ENCODE results near the gene TJP1. TPM values are rescaled to one million over a fixed set of nuclear protein-coding genes. Genes with fewer than 3 reads are reported as not detected.
"Not testable (repeated sequence)": the region's sequence is repeated elsewhere in the genome, so short reads cannot be mapped to it uniquely, and the experiment has no call there.

Gene TJP1
- total RNA-seq, 1 donor from 2014 or later, result 138 TPM

GRCh38 chr15:29689287-29689986 lies 132.8 kb downstream of the TJP1 start:
- no peak for DNase-seq (ENCODE audit: low spot score)
- intact Hi-C loops (cut with DNase I), result no loop called here

GRCh38 chr15:29688506-29689286 lies 133.6 kb downstream of the TJP1 start:
- DNase-seq (ENCODE audit: low spot score), result no peak
- intact Hi-C loops (cut with DNase I), result no loop called here

DNA sequence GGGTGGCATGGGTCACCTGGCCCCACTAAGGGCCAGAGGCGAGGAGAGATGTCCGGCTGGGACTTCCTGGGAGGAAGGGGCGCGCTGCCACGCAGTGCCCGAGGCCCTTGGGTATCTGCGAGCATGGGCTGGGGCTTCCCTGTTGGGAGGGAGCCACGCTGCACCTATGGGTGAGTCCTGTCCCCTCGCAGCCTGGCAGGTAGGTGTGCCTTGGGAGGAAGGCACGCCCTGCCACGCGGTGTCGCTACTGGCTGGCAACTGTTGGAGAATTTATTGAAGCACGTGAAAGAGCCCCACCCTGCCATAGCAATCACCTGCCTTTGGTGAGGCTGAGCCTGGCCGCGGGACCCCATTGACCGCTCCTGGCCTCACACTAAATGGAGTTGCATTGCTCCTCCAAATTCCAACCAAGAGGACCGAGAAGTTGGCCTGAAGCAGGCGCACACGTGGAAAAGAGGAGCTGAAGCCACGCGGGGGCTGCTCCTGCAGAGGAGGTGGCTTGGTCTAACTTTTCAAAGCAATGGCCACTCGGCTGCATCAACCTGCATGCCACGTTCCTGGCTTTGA lies 134.2 kb downstream of the TJP1 start:
- intact Hi-C loops (cut with DNase I), result no loop called here
- DNase-seq (ENCODE audit: low spot score), result no peak

DNA sequence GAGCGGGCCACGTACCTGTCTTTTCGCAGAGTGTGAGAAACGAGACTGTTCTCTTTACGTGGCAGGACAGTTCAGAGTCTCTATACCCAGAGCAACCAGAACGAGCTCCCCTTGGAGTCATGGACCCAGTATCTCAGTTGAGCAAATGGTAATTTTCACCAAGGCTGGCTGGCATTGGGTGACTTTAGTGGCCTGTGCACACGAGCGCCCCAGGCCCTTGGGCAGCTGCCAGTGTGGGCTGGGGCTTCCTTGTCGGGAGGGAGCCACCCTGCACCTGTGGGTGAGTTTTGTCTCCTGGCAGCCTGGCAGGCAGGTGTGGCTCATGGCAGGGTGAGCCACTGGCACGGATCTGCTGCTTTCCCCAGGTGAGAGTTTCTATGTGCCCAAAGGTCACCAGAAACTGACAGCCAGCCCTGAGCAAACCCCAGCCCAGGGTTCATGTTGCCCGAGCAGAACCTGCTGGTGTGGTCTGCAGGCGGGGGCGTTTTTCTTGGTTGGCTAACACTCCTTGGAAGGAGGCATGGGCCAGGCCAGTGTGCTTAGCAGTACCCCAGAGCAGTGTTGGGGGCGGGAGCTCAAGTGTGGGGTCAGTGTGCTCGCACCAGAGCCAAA lies 135.0 kb downstream of the TJP1 start:
- no peak for DNase-seq (ENCODE audit: low spot score)
- intact Hi-C loops (cut with DNase I), result no loop called here

DNA sequence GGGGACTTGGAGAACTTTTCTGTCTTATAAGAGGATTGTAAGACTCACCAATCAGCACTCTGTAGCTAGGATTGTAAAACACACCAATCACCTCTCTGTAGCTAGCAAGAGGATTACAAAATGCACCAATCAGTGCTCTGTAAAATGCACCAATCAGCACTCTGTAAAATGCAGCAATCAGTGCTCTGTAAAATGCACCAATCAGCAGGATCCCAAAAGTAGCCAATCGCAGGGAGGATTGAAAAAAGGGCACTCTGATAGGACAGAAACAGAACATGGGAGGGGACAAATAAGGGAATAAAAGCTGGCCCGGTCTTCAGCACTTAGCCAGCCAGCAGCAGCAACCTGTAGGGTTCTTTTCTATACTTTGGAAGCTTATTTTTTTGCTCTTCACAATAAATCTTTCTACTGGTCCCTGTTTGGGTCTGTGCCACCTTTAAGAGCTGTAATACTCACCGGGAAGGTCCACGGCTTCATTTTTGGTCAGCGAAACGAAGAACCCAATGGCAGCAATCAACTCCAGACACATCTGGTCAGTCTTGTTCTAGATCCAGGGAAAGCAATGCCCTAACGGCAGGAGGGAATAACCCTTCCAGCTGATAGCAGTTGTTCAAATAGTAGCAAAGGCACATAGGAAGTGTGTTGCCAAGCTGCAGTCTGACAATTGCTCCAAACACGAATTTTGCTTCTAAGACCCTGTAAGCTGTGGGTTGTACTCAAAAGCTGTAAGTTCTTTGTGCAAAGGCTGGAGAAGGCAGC lies 135.6 kb downstream of the TJP1 start:
- intact Hi-C loops (cut with DNase I), result no loop called here
- no peak for DNase-seq (ENCODE audit: low spot score)

DNA sequence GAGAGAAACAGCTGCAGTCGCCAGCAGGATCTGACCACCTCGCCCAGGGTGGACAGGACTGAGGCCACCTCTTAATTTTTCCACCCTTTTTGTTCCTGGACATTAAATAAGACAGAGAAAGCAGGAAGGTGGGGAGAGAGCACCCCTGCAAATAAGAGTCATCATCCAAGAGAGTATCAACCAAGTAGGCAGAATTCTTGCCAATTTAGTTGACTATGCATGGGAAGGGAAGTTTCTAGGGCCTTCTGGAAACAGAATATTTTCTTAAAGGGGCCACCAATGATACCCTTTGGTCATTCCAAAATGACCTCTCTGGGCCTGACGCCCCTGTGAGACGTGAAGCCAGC lies 136.2 kb downstream of the TJP1 start:
- intact Hi-C loops (cut with DNase I), result no loop called here
- DNase-seq (ENCODE audit: low spot score), result no peak

- DNase-seq (ENCODE audit: low spot score), result no peak
- intact Hi-C loops (cut with DNase I), result no loop called here
These were observed 136.9 kb downstream of the TJP1 start for GRCh38 chr15:29685156-29686078.

- intact Hi-C loops (cut with DNase I), result no loop called here
- no peak for DNase-seq (ENCODE audit: low spot score)
These were observed 139.5 kb downstream of the TJP1 start for GRCh38 chr15:29682781-29683180.

DNA sequence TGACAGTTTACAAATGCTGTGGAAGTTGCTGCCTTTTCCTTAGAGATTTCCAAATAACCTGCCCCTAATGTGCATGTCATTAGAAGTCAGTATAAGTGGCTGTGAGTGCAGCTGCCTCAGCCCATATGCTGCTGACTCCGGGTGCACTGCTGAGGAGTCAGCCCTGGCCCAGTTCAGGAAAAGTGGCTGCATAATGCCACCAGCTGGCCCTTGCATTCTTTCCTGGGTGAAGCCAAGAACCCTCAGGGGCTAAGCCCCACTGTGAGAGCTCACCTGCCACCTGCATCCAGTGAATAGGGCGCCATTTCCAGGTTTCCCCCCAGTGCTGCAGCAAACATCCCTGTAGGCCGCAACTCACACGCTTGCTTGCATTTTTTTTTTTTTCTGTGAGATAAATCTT lies 139.9 kb downstream of the TJP1 start:
- no peak for DNase-seq (ENCODE audit: low spot score)
- intact Hi-C loops (cut with DNase I), result no loop called here

DNA sequence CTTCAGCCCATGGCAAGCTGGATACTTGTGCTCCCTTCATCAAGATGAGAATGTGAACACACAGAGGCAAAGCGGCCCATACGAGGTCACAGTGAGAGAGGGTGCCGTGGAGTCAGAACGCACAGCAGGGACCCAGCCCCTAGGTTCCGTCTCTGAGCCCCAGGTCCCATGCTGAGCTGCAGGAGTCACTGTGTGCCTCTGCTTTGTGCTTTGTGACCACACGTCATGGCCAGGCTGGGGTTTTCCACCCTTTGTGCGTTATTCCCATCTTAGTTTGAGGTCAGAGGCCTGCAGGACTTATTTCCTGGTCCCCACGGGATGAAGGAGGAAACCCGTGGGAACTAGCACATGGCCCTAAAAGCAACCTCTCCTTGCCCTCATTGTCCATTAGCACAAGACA lies 140.3 kb downstream of the TJP1 start:
- intact Hi-C loops (cut with DNase I), result no loop called here
- DNase-seq (ENCODE audit: low spot score), result no peak

DNA sequence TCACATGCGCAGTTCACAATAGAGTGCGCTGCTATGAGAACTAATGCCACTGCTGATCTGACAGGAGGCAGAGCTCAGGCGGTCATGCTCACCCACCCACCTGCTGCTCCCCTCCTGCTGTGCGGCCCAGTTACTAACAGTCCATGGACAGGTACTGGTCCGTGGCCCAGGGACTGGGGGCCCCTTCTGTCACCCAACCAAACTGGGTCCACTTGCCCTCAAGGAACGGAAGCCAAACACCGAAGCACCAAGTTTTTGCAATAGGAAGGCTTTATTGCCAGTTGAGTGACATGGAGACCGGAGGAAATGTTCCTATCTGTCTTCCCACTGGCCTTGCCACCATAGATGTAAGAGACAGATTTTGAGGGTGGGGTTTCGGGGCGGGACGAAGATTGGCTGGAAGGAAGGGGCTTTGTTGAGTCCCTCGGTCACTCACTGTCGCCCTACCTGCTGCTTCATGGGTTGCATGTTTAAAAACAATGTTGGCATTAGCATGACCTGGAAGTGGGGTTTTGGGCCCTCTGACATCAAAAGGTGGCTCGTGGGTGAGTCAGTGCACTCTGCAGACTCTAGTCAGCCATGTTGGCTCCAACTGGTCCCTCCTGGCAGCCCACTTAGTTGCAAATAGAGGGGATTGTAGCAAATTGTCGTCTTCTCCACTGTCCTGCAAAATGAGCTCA lies 141.0 kb downstream of the TJP1 start:
- no peak for DNase-seq (ENCODE audit: low spot score)
- intact Hi-C loops (cut with DNase I), result no loop called here

- DNase-seq (ENCODE audit: low spot score), result no peak
- intact Hi-C loops (cut with DNase I), result no loop called here
These were observed 141.7 kb downstream of the TJP1 start for GRCh38 chr15:29680465-29681165.

DNA sequence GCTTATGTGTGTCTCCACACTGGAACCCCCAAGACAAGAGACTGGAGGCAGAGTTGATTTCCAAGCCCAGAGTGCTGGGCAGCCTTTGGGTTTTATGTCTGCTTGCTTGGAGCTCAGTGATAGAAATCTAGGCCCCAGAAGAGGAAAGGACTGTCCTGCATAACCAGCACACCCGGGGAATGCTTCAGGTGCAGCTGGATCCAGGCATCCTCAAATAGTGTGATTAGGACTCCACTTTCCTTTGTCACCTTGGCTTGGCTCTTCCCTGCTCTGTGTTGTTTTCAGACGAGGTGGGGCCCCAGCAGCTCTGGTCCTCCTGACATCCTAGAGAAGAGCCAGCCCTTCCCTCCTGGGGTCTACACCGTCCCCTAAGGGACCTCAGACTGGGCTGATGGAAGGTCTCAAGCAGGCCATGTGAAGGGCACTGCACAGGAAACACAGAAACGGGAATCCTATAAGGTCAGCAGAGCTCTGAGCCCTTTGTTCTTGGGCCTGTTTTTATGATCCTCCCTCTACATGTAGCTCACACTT lies 143.7 kb downstream of the TJP1 start:
- DNase-seq (ENCODE audit: low spot score), result no peak
- intact Hi-C loops (cut with DNase I), result no loop called here

DNA sequence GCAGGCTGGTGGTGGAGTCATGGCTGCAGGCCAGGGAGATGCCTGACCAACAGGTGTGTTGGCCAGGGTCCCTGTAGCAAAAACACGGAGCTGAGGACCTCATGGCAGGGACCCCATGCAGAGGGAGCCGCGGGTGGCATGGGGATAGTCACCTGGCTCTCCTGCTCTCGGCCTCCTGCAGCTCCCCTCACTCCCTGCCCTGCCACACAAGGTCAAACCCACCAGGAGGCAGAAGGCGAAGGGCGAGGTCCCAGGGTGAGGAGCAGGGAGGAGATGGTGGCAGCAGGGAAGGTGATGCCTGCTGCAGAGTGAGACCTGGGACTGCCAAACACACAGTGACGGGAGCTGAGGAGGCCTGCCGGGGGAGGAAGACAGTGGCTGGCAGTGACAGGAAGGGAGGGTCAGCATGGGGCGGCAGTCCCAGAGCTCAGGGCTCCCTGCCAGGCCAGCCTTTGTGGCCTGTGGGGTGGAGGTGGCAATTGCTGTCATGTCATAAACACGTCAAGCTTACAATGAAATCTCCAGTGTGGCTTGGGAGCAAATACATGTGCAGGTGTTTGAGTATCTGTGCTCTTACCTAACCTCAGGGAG lies 144.3 kb downstream of the TJP1 start:
- DNase-seq (ENCODE audit: low spot score), result no peak
- intact Hi-C loops (cut with DNase I), result no loop called here

DNA sequence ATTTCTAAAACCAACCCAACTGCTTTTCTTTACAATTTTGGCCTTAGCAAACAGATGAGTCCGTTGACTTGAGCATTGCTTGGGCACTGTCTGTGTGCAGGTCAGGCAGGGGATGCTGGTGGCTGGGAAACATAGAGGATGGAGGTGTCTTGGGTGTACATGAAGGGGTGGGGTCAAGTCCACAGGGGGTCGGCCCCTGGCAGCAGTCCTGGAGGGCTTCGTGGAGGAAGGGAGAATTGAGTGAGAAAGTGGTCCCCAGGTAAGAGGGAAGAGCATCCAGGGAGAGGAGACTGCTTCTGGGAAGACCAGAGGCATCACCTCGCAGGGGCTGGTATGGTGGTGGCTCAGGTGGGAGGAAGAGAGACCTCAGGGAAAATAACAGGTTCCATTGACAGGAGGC lies 144.8 kb downstream of the TJP1 start:
- DNase-seq (ENCODE audit: low spot score), result no peak
- intact Hi-C loops (cut with DNase I), result no loop called here

- intact Hi-C loops (cut with DNase I), result no loop called here
- no peak for DNase-seq (ENCODE audit: low spot score)
These were observed 145.3 kb downstream of the TJP1 start for GRCh38 chr15:29676961-29677402.

GRCh38 chr15:29676374-29676960 lies 145.8 kb downstream of the TJP1 start:
- DNase-seq (ENCODE audit: low spot score); intact Hi-C loops (cut with DNase I): not testable (repeated sequence)
